Skin epidermis (tissue), 12 donors: Measurements from ENCODE around the gene SHH.

ENCODE experiments used
- H3K27ac ChIP-seq, 21 experiments: fragments of 200-600 bp; sonication (generic) in 11 of 21; one replicate each; pipeline ENCODE4 v1.5.0; 2020; ENCODE audit warnings: mild to moderate bottlenecking in 3 of 21, inconsistent platforms in 2 of 21, moderate library complexity in 2 of 21
- H3K4me3 ChIP-seq, 7 experiments: fragments of 200-600 bp; sonication (generic) in 2 of 7; one replicate each; pipeline ENCODE4 v1.5.0; 2020; ENCODE audit warnings: inconsistent platforms in 2 of 7, mild to moderate bottlenecking in 2 of 7, moderate library complexity in 1 of 7

SHH gene

GRCh38 chr7:155809332-155809946, 2.8 kb downstream of the SHH start:
- H3K4me3 ChIP-seq, result no peak overlapping the region
- H3K27ac ChIP-seq, result no peak overlapping the region

- no peak overlapping the region for H3K4me3 ChIP-seq
- H3K27ac ChIP-seq, result no peak overlapping the region
Measured at GRCh38 chr7:155808549-155809331, 3.5 kb downstream of the SHH start.

- Histone ChIP-seq H3K4me3 (no peak overlapping the region), H3K27ac (no peak overlapping the region)
Measured at GRCh38 chr7:155807789-155808548, 4.3 kb downstream of the SHH start.

GRCh38 chr7:155807065-155807671, 5.1 kb downstream of the SHH start:
- no peak overlapping the region for H3K4me3 ChIP-seq
- no peak overlapping the region for H3K27ac ChIP-seq

GRCh38 chr7:155806096-155806871, 6.0 kb downstream of the SHH start:
- H3K27ac ChIP-seq, result no peak overlapping the region
- H3K4me3 ChIP-seq, result peak overlapping the region in 1 of 7 experiments; percentile 32

GRCh38 chr7:155805826-155806095, 6.5 kb downstream of the SHH start:
- Histone ChIP-seq H3K27ac (no peak overlapping the region), H3K4me3 (peak overlapping the region in 6 of 7 experiments; percentile 1 to 32 (median 12))

GRCh38 chr7:155804897-155805825, 7.1 kb downstream of the SHH start:
- H3K27ac ChIP-seq, result no peak overlapping the region
- H3K4me3 ChIP-seq, result peak overlapping the region in 6 of 7 experiments; percentile 1 to 32 (median 12)

- H3K4me3 ChIP-seq, result peak overlapping the region in 2 of 7 experiments; percentile 23 to 32
Measured at GRCh38 chr7:155804431-155804831, 7.8 kb downstream of the SHH start.

GRCh38 chr7:155803418-155804376, 8.6 kb downstream of the SHH start:
- H3K4me3 ChIP-seq, result peak overlapping the region in 4 of 7 experiments; percentile 6 to 31 (median 20)
- no peak overlapping the region for H3K27ac ChIP-seq

More at GRCh38 chr7:155804431-155804831, 7.8 kb downstream of the SHH start:
- H3K27ac ChIP-seq, result no peak overlapping the region

- Histone ChIP-seq H3K4me3 (peak overlapping the region in 4 of 7 experiments; percentile 6 to 31 (median 20)), H3K27ac (no peak overlapping the region)
Measured at GRCh38 chr7:155802906-155803417, 9.3 kb downstream of the SHH start.

GRCh38 chr7:155802291-155802690, 10.0 kb downstream of the SHH start:
- H3K27ac ChIP-seq, result no peak overlapping the region

GRCh38 chr7:155800741-155801267, 11.5 kb downstream of the SHH start:
- H3K4me3 ChIP-seq, result no peak overlapping the region

More at GRCh38 chr7:155802291-155802690, 10.0 kb downstream of the SHH start:
- H3K4me3 ChIP-seq, result no peak overlapping the region

GRCh38 chr7:155800301-155800700, 12.0 kb downstream of the SHH start:
- no peak overlapping the region for H3K27ac ChIP-seq

More at GRCh38 chr7:155800741-155801267, 11.5 kb downstream of the SHH start:
- H3K27ac ChIP-seq, result no peak overlapping the region

GRCh38 chr7:155799514-155799913, 12.7 kb downstream of the SHH start:
- H3K4me3 ChIP-seq, result no peak overlapping the region
- no peak overlapping the region for H3K27ac ChIP-seq

More at GRCh38 chr7:155800301-155800700, 12.0 kb downstream of the SHH start:
- no peak overlapping the region for H3K4me3 ChIP-seq

- H3K4me3 ChIP-seq, result no peak overlapping the region
- H3K27ac ChIP-seq, result no peak overlapping the region
Measured at GRCh38 chr7:155798673-155799439, 13.4 kb downstream of the SHH start.
